Measurements from ENCODE around the gene GEMIN7. TPM values are rescaled to one million over a fixed set of nuclear protein-coding genes. Genes with fewer than 3 reads are reported as not detected.

The GEMIN7 gene
- total and polyA plus RNA-seq, 2 of the 13 experiments (the other 11 are each of a cell fraction or from before 2014, with no cell fraction given): 24.1 to 30.6 TPM

DNA sequence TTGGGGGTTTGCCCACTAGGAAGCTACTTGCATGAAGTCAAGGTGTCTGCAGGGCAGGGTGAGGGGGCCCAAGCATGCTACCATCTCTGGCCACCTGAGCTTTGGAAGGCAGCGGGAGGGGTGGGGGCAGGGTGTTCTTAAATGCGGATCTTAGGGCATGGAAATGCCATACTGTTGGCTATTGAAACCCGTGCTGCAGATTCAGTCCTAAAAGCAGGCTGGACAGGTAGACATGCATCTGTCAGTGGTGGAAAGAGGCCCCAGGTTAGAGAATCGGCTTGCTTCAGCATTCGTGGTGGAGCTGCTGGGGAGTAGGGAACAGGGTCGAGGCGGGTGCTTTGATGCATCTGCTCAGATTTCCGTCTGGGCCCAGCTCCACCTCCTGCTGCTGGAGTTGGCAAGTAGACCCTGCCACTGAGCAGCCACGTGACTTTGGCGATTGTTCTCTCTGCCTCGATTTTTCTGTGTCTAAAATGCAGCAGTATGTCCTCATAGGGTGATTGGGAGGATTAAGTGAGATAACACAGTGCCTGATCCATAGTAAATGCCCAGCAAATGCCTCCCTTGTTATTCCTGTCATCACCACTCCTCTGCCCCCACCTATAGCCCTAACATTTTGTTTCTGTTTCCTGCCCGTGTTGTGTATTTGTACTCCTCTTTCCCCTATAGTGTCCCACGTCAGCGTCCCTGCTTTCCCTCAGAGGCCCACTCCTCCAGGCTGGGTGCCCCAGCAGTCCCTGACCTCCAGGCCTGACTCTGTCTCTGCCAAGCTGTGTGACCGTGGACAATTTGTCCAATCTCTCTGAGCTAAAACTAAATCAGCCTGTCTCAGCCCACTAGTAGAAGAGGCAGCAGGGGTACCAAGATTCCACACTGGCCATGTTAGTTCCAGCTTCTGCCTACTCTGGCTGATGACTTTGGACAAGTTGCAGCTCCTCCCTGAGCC is 19.7 kb downstream of the GEMIN7 start (continued):
- TF ChIP-seq, protein P1, sequence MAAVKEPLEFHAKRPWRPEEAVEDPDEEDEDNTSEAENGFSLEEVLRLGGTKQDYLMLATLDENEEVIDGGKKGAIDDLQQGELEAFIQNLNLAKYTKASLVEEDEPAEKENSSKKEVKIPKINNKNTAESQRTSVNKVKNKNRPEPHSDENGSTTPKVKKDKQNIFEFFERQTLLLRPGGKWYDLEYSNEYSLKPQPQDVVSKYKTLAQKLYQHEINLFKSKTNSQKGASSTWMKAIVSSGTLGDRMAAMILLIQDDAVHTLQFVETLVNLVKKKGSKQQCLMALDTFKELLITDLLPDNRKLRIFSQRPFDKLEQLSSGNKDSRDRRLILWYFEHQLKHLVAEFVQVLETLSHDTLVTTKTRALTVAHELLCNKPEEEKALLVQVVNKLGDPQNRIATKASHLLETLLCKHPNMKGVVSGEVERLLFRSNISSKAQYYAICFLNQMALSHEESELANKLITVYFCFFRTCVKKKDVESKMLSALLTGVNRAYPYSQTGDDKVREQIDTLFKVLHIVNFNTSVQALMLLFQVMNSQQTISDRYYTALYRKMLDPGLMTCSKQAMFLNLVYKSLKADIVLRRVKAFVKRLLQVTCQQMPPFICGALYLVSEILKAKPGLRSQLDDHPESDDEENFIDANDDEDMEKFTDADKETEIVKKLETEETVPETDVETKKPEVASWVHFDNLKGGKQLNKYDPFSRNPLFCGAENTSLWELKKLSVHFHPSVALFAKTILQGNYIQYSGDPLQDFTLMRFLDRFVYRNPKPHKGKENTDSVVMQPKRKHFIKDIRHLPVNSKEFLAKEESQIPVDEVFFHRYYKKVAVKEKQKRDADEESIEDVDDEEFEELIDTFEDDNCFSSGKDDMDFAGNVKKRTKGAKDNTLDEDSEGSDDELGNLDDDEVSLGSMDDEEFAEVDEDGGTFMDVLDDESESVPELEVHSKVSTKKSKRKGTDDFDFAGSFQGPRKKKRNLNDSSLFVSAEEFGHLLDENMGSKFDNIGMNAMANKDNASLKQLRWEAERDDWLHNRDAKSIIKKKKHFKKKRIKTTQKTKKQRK (IDR thresholded peaks at IDR 0.05; ENCODE audit: low read length): no peak
- TF ChIP-seq, protein P2, sequence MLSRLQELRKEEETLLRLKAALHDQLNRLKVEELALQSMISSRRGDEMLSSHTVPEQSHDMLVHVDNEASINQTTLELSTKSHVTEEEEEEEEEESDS (CRISPR knock-in tag; IDR thresholded peaks at IDR 0.05; ENCODE audit: borderline replicate concordance): no peak
- no peak for TF ChIP-seq SOX13 (IDR thresholded peaks at IDR 0.05)
- TF ChIP-seq SOX13 (CRISPR knock-in tag; conservative IDR thresholded peaks at IDR 0.05 in 1 of 2, IDR thresholded peaks at IDR 0.05 in 1 of 2): 0 out of 4 replicates have a peak, but pooled peaks of 1 of the 2 experiments have one; percentile 18
- TF ChIP-seq ZNF225 (CRISPR knock-in tag; IDR thresholded peaks at IDR 0.05): 0 out of 2 replicates have a peak, but pooled peaks have one; percentile 15
- TF ChIP-seq, protein P3, sequence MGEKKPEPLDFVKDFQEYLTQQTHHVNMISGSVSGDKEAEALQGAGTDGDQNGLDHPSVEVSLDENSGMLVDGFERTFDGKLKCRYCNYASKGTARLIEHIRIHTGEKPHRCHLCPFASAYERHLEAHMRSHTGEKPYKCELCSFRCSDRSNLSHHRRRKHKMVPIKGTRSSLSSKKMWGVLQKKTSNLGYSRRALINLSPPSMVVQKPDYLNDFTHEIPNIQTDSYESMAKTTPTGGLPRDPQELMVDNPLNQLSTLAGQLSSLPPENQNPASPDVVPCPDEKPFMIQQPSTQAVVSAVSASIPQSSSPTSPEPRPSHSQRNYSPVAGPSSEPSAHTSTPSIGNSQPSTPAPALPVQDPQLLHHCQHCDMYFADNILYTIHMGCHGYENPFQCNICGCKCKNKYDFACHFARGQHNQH (CRISPR knock-in tag; IDR thresholded peaks at IDR 0.05): no peak
- TF ChIP-seq ZNF761 (CRISPR knock-in tag; conservative IDR thresholded peaks at IDR 0.05): 0 out of 2 replicates have a peak, but pooled peaks have one; percentile 58
- TF ChIP-seq, protein P4, sequence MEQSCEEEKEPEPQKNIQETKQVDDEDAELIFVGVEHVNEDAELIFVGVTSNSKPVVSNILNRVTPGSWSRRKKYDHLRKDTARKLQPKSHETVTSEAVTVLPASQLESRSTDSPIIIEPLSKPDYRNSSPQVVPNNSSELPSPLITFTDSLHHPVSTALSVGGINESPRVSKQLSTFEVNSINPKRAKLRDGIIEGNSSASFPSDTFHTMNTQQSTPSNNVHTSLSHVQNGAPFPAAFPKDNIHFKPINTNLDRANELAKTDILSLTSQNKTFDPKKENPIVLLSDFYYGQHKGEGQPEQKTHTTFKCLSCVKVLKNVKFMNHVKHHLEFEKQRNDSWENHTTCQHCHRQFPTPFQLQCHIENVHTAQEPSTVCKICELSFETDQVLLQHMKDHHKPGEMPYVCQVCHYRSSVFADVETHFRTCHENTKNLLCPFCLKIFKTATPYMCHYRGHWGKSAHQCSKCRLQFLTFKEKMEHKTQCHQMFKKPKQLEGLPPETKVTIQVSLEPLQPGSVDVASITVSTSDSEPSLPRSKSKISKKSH (CRISPR knock-in tag; IDR thresholded peaks at IDR 0.05; ENCODE audit: borderline replicate concordance): no peak
- no peak for TF ChIP-seq GABPB1 (CRISPR knock-in tag; IDR thresholded peaks at IDR 0.05)
- TF ChIP-seq, protein P5, sequence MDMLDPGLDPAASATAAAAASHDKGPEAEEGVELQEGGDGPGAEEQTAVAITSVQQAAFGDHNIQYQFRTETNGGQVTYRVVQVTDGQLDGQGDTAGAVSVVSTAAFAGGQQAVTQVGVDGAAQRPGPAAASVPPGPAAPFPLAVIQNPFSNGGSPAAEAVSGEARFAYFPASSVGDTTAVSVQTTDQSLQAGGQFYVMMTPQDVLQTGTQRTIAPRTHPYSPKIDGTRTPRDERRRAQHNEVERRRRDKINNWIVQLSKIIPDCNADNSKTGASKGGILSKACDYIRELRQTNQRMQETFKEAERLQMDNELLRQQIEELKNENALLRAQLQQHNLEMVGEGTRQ (IDR thresholded peaks at IDR 0.05; ENCODE audit: low read depth, low read length): no peak
- TF ChIP-seq, protein P5 (CRISPR knock-in tag; IDR thresholded peaks at IDR 0.05; ENCODE audit: borderline replicate concordance): 0 out of 2 replicates have a peak, but pooled peaks have one; percentile 5
- TF ChIP-seq KMT2B (CRISPR knock-in tag; IDR thresholded peaks at IDR 0.05): no peak
- TF ChIP-seq ZIK1 (CRISPR knock-in tag; IDR thresholded peaks at IDR 0.05; ENCODE audit: borderline replicate concordance, low read depth): no peak
- TF ChIP-seq, protein P6, sequence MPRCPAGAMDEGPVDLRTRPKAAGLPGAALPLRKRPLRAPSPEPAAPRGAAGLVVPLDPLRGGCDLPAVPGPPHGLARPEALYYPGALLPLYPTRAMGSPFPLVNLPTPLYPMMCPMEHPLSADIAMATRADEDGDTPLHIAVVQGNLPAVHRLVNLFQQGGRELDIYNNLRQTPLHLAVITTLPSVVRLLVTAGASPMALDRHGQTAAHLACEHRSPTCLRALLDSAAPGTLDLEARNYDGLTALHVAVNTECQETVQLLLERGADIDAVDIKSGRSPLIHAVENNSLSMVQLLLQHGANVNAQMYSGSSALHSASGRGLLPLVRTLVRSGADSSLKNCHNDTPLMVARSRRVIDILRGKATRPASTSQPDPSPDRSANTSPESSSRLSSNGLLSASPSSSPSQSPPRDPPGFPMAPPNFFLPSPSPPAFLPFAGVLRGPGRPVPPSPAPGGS (CRISPR knock-in tag; IDR thresholded peaks at IDR 0.05): 0 out of 2 replicates have a peak, but pooled peaks have one; percentile 17
- peak; percentile 31; the same call in 1 of the 2 replicates for TF ChIP-seq ZSCAN25 (CRISPR knock-in tag; IDR thresholded peaks at IDR 0.05)
